H1 (cell line): ENCODE measurements around the gene PRICKLE3. TPM values are rescaled to one million over a fixed set of nuclear protein-coding genes. Genes with fewer than 3 reads are reported as not detected.
"Not testable (repeated sequence)": the region's sequence is repeated elsewhere in the genome, so short reads cannot be mapped to it uniquely, and the experiment has no call there.

ENCODE experiments used
- CTCF ChIA-PET: fragments of 300-600 bp; sonication (Branson Sonifier 250); formaldehyde crosslinking; loops from one replicate; lab custom pipeline; 2021; ENCODE audit not compliant: partially characterized antibody; lab: Charles Lee
- POLR2A ChIA-PET: fragments of 300-600 bp; sonication (Branson Sonifier 250); formaldehyde crosslinking; loops from one replicate; lab custom pipeline; 2021; ENCODE audit warnings: inconsistent platforms; ENCODE audit not compliant: partially characterized antibody; lab: Charles Lee
- DNase-seq, 2 experiments: peaks; one replicate each; pipeline versions ENCODE4 v3.0.0 to v3.0.0-alpha.2; 2010 to 2022; ENCODE audit warnings: low spot score in 2 of 2, low read depth in 1 of 2, mixed read lengths in 1 of 2
- FAIRE-seq: peaks from 2 replicates; lab custom pipeline; 2011; peaks lifted over from hg19 to GRCh38; lab: Jason Lieb, UNC
- H2AFZ ChIP-seq: 2 replicates; pipeline ENCODE4 v1.8.1; 2012; ENCODE audit warnings: low read length, inconsistent platforms
- H2AK5ac ChIP-seq: 2 replicates; pipeline ENCODE4 v1.6.1; 2013; ENCODE audit warnings: low read depth, low read length
- H2BK120ac ChIP-seq: replicated peaks from 2 replicates; pipeline ENCODE3; 2013; ENCODE audit warnings: low read depth, low read length, inconsistent platforms
- H2BK12ac ChIP-seq: 2 replicates; pipeline ENCODE4 v1.6.1; 2013; ENCODE audit warnings: low read depth, low read length
- H2BK15ac ChIP-seq: 2 replicates; pipeline ENCODE4 v1.6.1; 2013; ENCODE audit warnings: low read length
- H2BK20ac ChIP-seq: 2 replicates; pipeline ENCODE4 v1.6.1; 2013; ENCODE audit warnings: low read length
- H2BK5ac ChIP-seq: 2 replicates; pipeline ENCODE4 v1.6.1; 2013; ENCODE audit warnings: low read depth, low read length
- H3K14ac ChIP-seq: 2 replicates; pipeline ENCODE4 v1.6.1; 2013; ENCODE audit warnings: inconsistent platforms; ENCODE audit not compliant: insufficient read length
- H3K18ac ChIP-seq: 2 replicates; pipeline ENCODE4 v1.6.1; 2013; ENCODE audit warnings: low read length; ENCODE audit errors: extremely low read depth
- H3K23ac ChIP-seq: 2 replicates; pipeline ENCODE4 v1.6.1; 2013; ENCODE audit warnings: inconsistent platforms; ENCODE audit not compliant: insufficient read length
- H3K23me2 ChIP-seq: 2 replicates; pipeline ENCODE4 v1.6.1; 2013; ENCODE audit warnings: low read depth, low read length
- H3K27ac ChIP-seq: 2 replicates; pipeline ENCODE4 v1.6.1; 2011; ENCODE audit warnings: low read depth, low read length, inconsistent platforms
- H3K27me3 ChIP-seq, 4 experiments: replicated peaks in 1 of 4; 1 replicate in 1 of 4; 2 replicates in 3 of 4; pipeline versions ENCODE4 v1.6.1 to v1.8.1; 2011 to 2013; ENCODE audit warnings: low read length in 3 of 4, mild to moderate bottlenecking in 3 of 4, inconsistent platforms in 2 of 4, mixed read lengths in 2 of 4, moderate library complexity in 1 of 4; ENCODE audit not compliant: control insufficient read depth in 3 of 4, insufficient read depth in 3 of 4; ENCODE audit errors: extremely low read depth in 1 of 4
- H3K36me3 ChIP-seq, 4 experiments: 2 replicates each; pipeline versions ENCODE4 v1.6.1 to v1.8.1; 2011 to 2013; ENCODE audit warnings: mild to moderate bottlenecking in 4 of 4, low read length in 3 of 4, moderate library complexity in 2 of 4, control low read depth in 1 of 4, inconsistent platforms in 1 of 4; ENCODE audit not compliant: insufficient read depth in 4 of 4, control insufficient read depth in 2 of 4
- H3K4ac ChIP-seq: replicated peaks from 2 replicates; pipeline ENCODE3; 2013; ENCODE audit warnings: low read length, low read depth, mixed read lengths, inconsistent platforms; ENCODE audit not compliant: insufficient read length
- H3K4me1 ChIP-seq, 4 experiments: replicated peaks in 1 of 4; 1 replicate in 1 of 4; 2 replicates in 3 of 4; pipeline versions ENCODE4 v1.6.1 to v1.8.1; 2011 to 2013; ENCODE audit warnings: low read length in 3 of 4, inconsistent platforms in 2 of 4, mixed read lengths in 1 of 4; ENCODE audit not compliant: insufficient read depth in 4 of 4, control insufficient read depth in 3 of 4
- H3K4me2 ChIP-seq, 2 experiments: 2 replicates each; pipeline versions ENCODE4 v1.6.1 to v1.8.1; 2011 to 2013; ENCODE audit warnings: low read depth in 2 of 2, low read length in 2 of 2, control low read depth in 1 of 2, inconsistent platforms in 1 of 2, mild to moderate bottlenecking in 1 of 2; ENCODE audit not compliant: insufficient read depth in 1 of 2
- H3K4me3 ChIP-seq, 4 experiments: fragments of 200-600, 300-600 bp in 1 of 4; sonication (generic), shearing (Covaris generic), sonication (Bioruptor Twin) in 1 of 4; 2 replicates each; pipeline versions ENCODE4 v1.5.1 to v1.8.1; 2011 to 2016; ENCODE audit warnings: low read length in 4 of 4, low read depth in 3 of 4, control low read depth in 2 of 4, inconsistent platforms in 2 of 4, mild to moderate bottlenecking in 2 of 4, mixed read lengths in 1 of 4, moderate library complexity in 1 of 4; ENCODE audit not compliant: insufficient read depth in 2 of 4; ENCODE audit errors: extremely low read depth in 1 of 4
- H3K56ac ChIP-seq: replicated peaks from 2 replicates; pipeline ENCODE3; 2013; ENCODE audit warnings: low read depth, mild to moderate bottlenecking, mixed read lengths, low read length, inconsistent platforms; ENCODE audit not compliant: insufficient read length
- H3K79me1 ChIP-seq: 2 replicates; pipeline ENCODE4 v1.6.1; 2013; ENCODE audit warnings: low read depth, low read length, control low read depth
- H3K79me2 ChIP-seq, 2 experiments: 2 replicates each; pipeline versions ENCODE4 v1.6.1 to v1.8.1; 2012 to 2013; ENCODE audit warnings: low read length in 2 of 2, mild to moderate bottlenecking in 2 of 2, inconsistent platforms in 1 of 2; ENCODE audit not compliant: insufficient read depth in 2 of 2, control insufficient read depth in 1 of 2
- H3K9ac ChIP-seq, 4 experiments: replicated peaks in 1 of 4; 1 replicate in 1 of 4; 2 replicates in 3 of 4; pipeline versions ENCODE4 v1.6.1 to v1.8.1; 2011 to 2013; ENCODE audit warnings: low read depth in 3 of 4, low read length in 3 of 4, control low read depth in 2 of 4, mild to moderate bottlenecking in 2 of 4, moderate library complexity in 2 of 4, inconsistent platforms in 1 of 4; ENCODE audit errors: extremely low read depth in 1 of 4
- H3K9me3 ChIP-seq, 2 experiments: 2 replicates each; pipeline versions ENCODE4 v1.6.1 to v1.8.1; 2012 to 2013; ENCODE audit warnings: mild to moderate bottlenecking in 2 of 2, moderate library complexity in 2 of 2, control low read depth in 1 of 2, inconsistent platforms in 1 of 2, low read depth in 1 of 2, low read length in 1 of 2, mixed read lengths in 1 of 2; ENCODE audit not compliant: insufficient read depth in 2 of 2
- H4K20me1 ChIP-seq, 2 experiments: replicated peaks in 1 of 2; 2 replicates each; pipeline versions ENCODE3 to v1.8.1; 2011 to 2013; ENCODE audit warnings: inconsistent platforms in 2 of 2, low read length in 2 of 2, mild to moderate bottlenecking in 1 of 2; ENCODE audit not compliant: insufficient read depth in 2 of 2, control insufficient read depth in 1 of 2
- H4K5ac ChIP-seq: 2 replicates; pipeline ENCODE4 v1.6.1; 2013; ENCODE audit warnings: low read length, low read depth, mixed read lengths, inconsistent platforms; ENCODE audit not compliant: insufficient read length
- H4K8ac ChIP-seq: 2 replicates; pipeline ENCODE4 v1.8.0; 2013; ENCODE audit warnings: mild to moderate bottlenecking, moderate library complexity, low read length, inconsistent platforms; ENCODE audit not compliant: insufficient read depth; ENCODE audit errors: extremely low read depth
- H4K91ac ChIP-seq: replicated peaks from 2 replicates; pipeline ENCODE3; 2013; ENCODE audit warnings: low read length, mixed read lengths, inconsistent platforms; ENCODE audit not compliant: insufficient read length
- WGBS, 2 experiments: shearing (Covaris generic) in 1 of 2; methylation state at CpG; one replicate each; pipeline versions ENCODE4 v1.1.6 to v1.1.7; 2013 to 2015; ENCODE audit warnings: low lambda C conversion rate in 2 of 2, mixed read lengths in 2 of 2, inconsistent platforms in 1 of 2, low coverage in 1 of 2, missing lambda C conversion rate in 1 of 2; ENCODE audit not compliant: insufficient replicate concordance in 2 of 2, insufficient coverage in 1 of 2, insufficient read length in 1 of 2; ENCODE audit errors: extremely low coverage in 1 of 2, missing lambda C conversion rate in 1 of 2; 5-methylcytosine and 5-hydroxymethylcytosine counted together
- polyA plus RNA-seq, 7 experiments: library from polyadenylated mRNA; depleted of rRNA in 3 of 7; stranded (reverse) in 5 of 7; unstranded in 2 of 7; fragments of >200 nt in 5 of 7; fragments of 200-250 nt in 2 of 7; gene quantifications; 1 replicate in 5 of 7; 2 replicates in 1 of 7; 4 replicates in 1 of 7; pipeline versions ENCODE4 v1.2.1 to v1.2.3, GENCODE V29; 2011 to 2013; ENCODE audit warnings: missing spikeins in 2 of 7, mixed read lengths in 2 of 7
- total RNA-seq: library from RNA; stranded (reverse); fragmentation: NEBNext Ultra II Directional; extraction: Animal tissue kit (Norgen Biotek cat#: 25700); gene quantifications from 2 replicates; pipeline ENCODE4 v1.2.1, GENCODE V29; 2021

PRICKLE3 gene
- total and polyA plus RNA-seq, 2 of the 8 experiments (the other 6 are each of a cell fraction or from before 2014, with no cell fraction given) = 9.1 to 10.6 TPM

DNA sequence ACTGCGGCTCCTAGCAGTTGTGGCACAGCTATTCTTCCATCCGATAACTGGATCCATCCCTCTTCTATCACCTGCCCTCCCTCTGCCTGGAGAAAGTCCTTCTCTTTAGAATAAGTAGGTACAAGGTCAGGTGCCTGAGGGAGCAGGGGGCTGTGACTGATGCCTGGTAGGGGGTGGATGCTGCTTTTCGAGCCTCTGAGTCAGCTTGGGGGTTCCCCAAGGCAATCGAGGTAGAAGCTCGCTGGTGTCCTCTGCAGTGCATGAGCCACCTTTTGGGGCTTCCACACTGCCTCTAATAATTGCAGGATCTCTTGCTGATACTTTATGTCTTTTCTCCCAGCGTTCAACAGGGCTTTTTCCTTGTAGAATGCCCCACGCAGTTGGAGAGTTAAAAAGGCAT lies 43.0 kb downstream of the PRICKLE3 start:
- H2BK15ac ChIP-seq, POLR2A ChIA-PET: not testable (repeated sequence)
- CTCF ChIA-PET = interaction anchor here (0.6 to 3.8 kb wide), 8 partner anchors 12 to 100 kb away, joined by 3 to 22 read pairs (median 4); partner anchors contain the start of gene GPKOW

More for the DNA sequence above, 43.0 kb downstream of the PRICKLE3 start:
- not testable (repeated sequence) for DNase-seq, H4K91ac ChIP-seq, H3K27ac ChIP-seq, H3K27me3 ChIP-seq, H3K9ac ChIP-seq, H3K36me3 ChIP-seq, H3K56ac ChIP-seq, H4K20me1 ChIP-seq, H2BK12ac ChIP-seq, H3K79me1 ChIP-seq, H4K5ac ChIP-seq, H3K14ac ChIP-seq, H3K4ac ChIP-seq, H3K9me3 ChIP-seq, H2BK5ac ChIP-seq, H4K8ac ChIP-seq, H3K23ac ChIP-seq, H3K4me3 ChIP-seq, H2BK120ac ChIP-seq, FAIRE-seq, H2AFZ ChIP-seq, H2BK20ac ChIP-seq, H3K23me2 ChIP-seq, H2AK5ac ChIP-seq, H3K4me1 ChIP-seq, H3K18ac ChIP-seq, H3K4me2 ChIP-seq, H3K79me2 ChIP-seq
- 81% methylated on average over 2 of the region's 7 CpGs; no CpG with 5 or more reads in 1 of the 2 experiments for WGBS, 2 experiments
